ENCODE data around the gene FRMD4A.

DNA sequence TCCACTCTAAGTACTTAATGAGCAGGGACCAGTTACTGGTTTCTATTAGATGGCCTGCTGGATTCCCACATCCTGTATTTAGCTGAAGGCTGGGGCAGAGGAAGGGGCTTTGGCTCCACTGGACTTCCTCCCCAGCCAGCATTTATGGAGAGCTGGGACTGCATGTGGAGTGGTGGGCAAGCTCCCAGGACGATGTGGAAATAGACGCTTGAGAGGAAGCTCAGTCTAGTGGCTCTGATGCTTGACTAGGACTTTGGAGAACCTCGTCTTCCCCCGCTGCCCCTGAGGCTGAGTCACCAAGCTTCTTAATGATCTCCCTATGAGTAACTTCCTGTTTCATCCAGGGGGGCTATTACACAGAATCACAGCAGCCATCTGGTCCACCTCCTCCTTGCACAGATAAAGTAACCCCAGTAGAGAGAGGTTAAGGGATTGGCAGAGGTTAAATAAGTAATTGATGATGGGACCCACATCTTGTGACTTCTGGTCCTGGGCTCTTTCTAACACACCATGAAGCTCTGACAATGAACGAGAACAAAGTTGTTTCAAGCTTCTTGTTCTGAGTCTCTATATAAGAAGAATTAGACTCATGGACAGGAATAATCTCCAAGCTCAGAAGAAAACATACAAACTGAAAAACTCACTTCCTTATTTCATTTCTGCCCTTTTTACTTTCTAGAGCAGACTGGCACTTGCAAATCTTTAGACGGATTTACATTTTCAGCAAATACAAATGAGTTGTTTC, 617.7 kb downstream of the FRMD4A start:
- TF ChIP-seq, protein P1, sequence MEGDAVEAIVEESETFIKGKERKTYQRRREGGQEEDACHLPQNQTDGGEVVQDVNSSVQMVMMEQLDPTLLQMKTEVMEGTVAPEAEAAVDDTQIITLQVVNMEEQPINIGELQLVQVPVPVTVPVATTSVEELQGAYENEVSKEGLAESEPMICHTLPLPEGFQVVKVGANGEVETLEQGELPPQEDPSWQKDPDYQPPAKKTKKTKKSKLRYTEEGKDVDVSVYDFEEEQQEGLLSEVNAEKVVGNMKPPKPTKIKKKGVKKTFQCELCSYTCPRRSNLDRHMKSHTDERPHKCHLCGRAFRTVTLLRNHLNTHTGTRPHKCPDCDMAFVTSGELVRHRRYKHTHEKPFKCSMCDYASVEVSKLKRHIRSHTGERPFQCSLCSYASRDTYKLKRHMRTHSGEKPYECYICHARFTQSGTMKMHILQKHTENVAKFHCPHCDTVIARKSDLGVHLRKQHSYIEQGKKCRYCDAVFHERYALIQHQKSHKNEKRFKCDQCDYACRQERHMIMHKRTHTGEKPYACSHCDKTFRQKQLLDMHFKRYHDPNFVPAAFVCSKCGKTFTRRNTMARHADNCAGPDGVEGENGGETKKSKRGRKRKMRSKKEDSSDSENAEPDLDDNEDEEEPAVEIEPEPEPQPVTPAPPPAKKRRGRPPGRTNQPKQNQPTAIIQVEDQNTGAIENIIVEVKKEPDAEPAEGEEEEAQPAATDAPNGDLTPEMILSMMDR (IDR thresholded peaks at IDR 0.05): no peak
- TF ChIP-seq POLR2AphosphoS5 (IDR thresholded peaks at IDR 0.05; ENCODE audit: low read depth, low read length) (peak; percentile 82), NRF1 (IDR thresholded peaks at IDR 0.05; ENCODE audit: low read depth, low read length) (no peak), GABPA (IDR thresholded peaks at IDR 0.05; ENCODE audit: low read depth) (peak; percentile 57; the same call in 1 of the 2 replicates), EP300 (IDR thresholded peaks at IDR 0.05; ENCODE audit: borderline replicate concordance in 1 of 2, low read depth in 1 of 2, low read length in 1 of 2) (peak; percentile 62 to 98), EZH2phosphoT487 (IDR thresholded peaks at IDR 0.05; ENCODE audit: borderline replicate concordance, low read depth) (no peak), RAD21 (IDR thresholded peaks at IDR 0.05; ENCODE audit: low read length) (no peak), RFX5 (IDR thresholded peaks at IDR 0.05; ENCODE audit: low read length) (no peak), TEAD4 (IDR thresholded peaks at IDR 0.05; ENCODE audit: borderline replicate concordance, insufficient read depth) (peak; percentile 87), CHD2 (IDR thresholded peaks at IDR 0.05; ENCODE audit: low read length, partially characterized antibody) (no peak), JUND (IDR thresholded peaks at IDR 0.05) (peak; percentile 99)
- TF ChIP-seq, protein P2, sequence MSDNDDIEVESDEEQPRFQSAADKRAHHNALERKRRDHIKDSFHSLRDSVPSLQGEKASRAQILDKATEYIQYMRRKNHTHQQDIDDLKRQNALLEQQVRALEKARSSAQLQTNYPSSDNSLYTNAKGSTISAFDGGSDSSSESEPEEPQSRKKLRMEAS (IDR thresholded peaks at IDR 0.05; ENCODE audit: low read depth): peak; percentile 76
- TF ChIP-seq, protein P3, sequence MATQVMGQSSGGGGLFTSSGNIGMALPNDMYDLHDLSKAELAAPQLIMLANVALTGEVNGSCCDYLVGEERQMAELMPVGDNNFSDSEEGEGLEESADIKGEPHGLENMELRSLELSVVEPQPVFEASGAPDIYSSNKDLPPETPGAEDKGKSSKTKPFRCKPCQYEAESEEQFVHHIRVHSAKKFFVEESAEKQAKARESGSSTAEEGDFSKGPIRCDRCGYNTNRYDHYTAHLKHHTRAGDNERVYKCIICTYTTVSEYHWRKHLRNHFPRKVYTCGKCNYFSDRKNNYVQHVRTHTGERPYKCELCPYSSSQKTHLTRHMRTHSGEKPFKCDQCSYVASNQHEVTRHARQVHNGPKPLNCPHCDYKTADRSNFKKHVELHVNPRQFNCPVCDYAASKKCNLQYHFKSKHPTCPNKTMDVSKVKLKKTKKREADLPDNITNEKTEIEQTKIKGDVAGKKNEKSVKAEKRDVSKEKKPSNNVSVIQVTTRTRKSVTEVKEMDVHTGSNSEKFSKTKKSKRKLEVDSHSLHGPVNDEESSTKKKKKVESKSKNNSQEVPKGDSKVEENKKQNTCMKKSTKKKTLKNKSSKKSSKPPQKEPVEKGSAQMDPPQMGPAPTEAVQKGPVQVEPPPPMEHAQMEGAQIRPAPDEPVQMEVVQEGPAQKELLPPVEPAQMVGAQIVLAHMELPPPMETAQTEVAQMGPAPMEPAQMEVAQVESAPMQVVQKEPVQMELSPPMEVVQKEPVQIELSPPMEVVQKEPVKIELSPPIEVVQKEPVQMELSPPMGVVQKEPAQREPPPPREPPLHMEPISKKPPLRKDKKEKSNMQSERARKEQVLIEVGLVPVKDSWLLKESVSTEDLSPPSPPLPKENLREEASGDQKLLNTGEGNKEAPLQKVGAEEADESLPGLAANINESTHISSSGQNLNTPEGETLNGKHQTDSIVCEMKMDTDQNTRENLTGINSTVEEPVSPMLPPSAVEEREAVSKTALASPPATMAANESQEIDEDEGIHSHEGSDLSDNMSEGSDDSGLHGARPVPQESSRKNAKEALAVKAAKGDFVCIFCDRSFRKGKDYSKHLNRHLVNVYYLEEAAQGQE (IDR thresholded peaks at IDR 0.05; ENCODE audit: low read depth, low read length): 0 out of 2 replicates have a peak, but pooled peaks have one; percentile 42
- TF ChIP-seq, protein P4, sequence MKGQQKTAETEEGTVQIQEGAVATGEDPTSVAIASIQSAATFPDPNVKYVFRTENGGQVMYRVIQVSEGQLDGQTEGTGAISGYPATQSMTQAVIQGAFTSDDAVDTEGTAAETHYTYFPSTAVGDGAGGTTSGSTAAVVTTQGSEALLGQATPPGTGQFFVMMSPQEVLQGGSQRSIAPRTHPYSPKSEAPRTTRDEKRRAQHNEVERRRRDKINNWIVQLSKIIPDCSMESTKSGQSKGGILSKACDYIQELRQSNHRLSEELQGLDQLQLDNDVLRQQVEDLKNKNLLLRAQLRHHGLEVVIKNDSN (IDR thresholded peaks at IDR 0.05; ENCODE audit: borderline replicate concordance, low read depth): no peak
